Heart right ventricle (tissue), 16 donors: ENCODE data around the gene FLNA. TPM values are rescaled to one million over a fixed set of nuclear protein-coding genes. Genes with fewer than 3 reads are reported as not detected.
A peak's percentile ranks its signal among the peaks of the same experiment; 100 is the strongest.

Source experiments
- ATAC-seq, 8 donors: fragments of 200-7000 bp; cut with Tn5 transposase; one replicate each; pipeline ENCODE4 v1.9.1; 2020; ENCODE audit warnings: mild to moderate bottlenecking in 8 of 8, moderate library complexity in 8 of 8, moderate number of reproducible peaks in 1 of 8
- DNase-seq, 2 donors: peaks; one replicate each; pipeline ENCODE4 v3.0.0-alpha.2; 2020
- H3K27ac ChIP-seq, 10 donors: fragments of 200-600 bp; sonication (generic) in 2 of 10; one replicate each; pipeline versions ENCODE4 v1.5.0 to v1.8.0; 2020 to 2022; ENCODE audit warnings: mild to moderate bottlenecking in 3 of 10
- H3K27me3 ChIP-seq, 7 donors: fragments of 200-600 bp; one replicate each; pipeline ENCODE4 v1.8.0; 2021 to 2022; ENCODE audit warnings: mild to moderate bottlenecking in 2 of 7
- H3K36me3 ChIP-seq, 9 donors: fragments of 200-600 bp; sonication (generic) in 1 of 9; one replicate each; pipeline versions ENCODE4 v1.5.0 to v1.8.0; 2020 to 2022; ENCODE audit warnings: mild to moderate bottlenecking in 2 of 9
- H3K4me1 ChIP-seq, 9 donors: fragments of 200-600 bp; sonication (generic) in 1 of 9; one replicate each; pipeline versions ENCODE4 v1.5.0 to v1.8.0; 2020 to 2022; ENCODE audit warnings: mild to moderate bottlenecking in 4 of 9
- H3K4me3 ChIP-seq, 10 donors: fragments of 200-600 bp; sonication (generic) in 2 of 10; one replicate each; pipeline versions ENCODE4 v1.5.0 to v1.8.0; 2020 to 2022; ENCODE audit warnings: mild to moderate bottlenecking in 7 of 10, moderate library complexity in 2 of 10
- H3K9me3 ChIP-seq, 11 donors: fragments of 200-600 bp in 10 of 11; sonication (generic) in 2 of 11; one replicate each; pipeline versions ENCODE4 v1.5.0 to v1.8.0; 2013 to 2022; ENCODE audit warnings: mild to moderate bottlenecking in 2 of 11, control low read depth in 1 of 11, moderate library complexity in 1 of 11
- CTCF ChIP-seq, 9 donors: fragments of 200-600 bp; sonication (generic) in 2 of 9; IDR thresholded peaks; one replicate each; pipeline versions ENCODE4 v1.5.0 to v1.8.0; 2021 to 2022; ENCODE audit warnings: antibody characterized with exemption in 9 of 9, mild to moderate bottlenecking in 5 of 9, moderate library complexity in 1 of 9
- WGBS, 2 donors: extraction: QIAGEN DNeasy Blood & Tissue Kit; methylation state at CpG; one replicate each; pipeline ENCODE4 v1.1.7; 2013; ENCODE audit warnings: inconsistent platforms in 1 of 2; 5-methylcytosine and 5-hydroxymethylcytosine counted together
- intact Hi-C, 10 donors: fragments of 100-400 bp; cut with DNase I; formaldehyde crosslinking; loops; one replicate each; pipeline versions ENCODE4 v1.11.1 to v1.14.2; 2022
- polyA plus RNA-seq, 2 donors: library from polyadenylated mRNA; stranded (reverse); fragments of 200-250 nt; gene quantifications; one replicate each; pipeline ENCODE4 v1.2.3, GENCODE V29; 2013
- total RNA-seq, 10 donors: library from RNA; stranded (reverse); fragmentation: NEBNext Ultra II Directional in 3 of 10; extraction: Animal tissue kit (Norgen Biotek cat#: 25700) in 3 of 10; gene quantifications; one replicate each; pipeline versions ENCODE4 v1.2.1 to v1.2.4, GENCODE V29; 2021 to 2023
- donor health status: Arrhythmogenic right ventricular cardiomyopathy.
- donor health status: ischemic (EF 13 %, LVEDD 7.1; RV severe dilation, severe dysfunction).
- donor health status: healthy with polysubstance abuse.
- donor health status: DM: no; HTN: yes; CAD: no.
- donor health status: DM: no; HTN: no; CAD: no.
- donor health status: ischemic (EF 25% LVEDD 6.9; RV normal size, moderate dysfunction).
- donor health status: ischemic (EF 25% LVEDD 5.7; RV mildly dilated, moderate dysfunction).
- donor health status: healthy.
- donor health status: DM: yes; HTN: yes; CAD: no.
- donor health status: Ischemic cardiomyopathy.
- donor health status: ischemic (EF 35%, LVEDD 5.7; RV mildly dilated, moderate dysfunction).
- donor health status: nonischemic (EF 11% LVEDD 7.7; RV severe dilation, severe dysfunction).
- donor health status: DM: yes; HTN: yes; CAD: no.
- donor health status: PGD.
- donor health status: ischemic (EF 29% LVEDD 5.4; RV normal size, mild dysfunction).
- donor health status: nonischemic (EF 23%, LVEDD 6.1; RV moderate dilation, normal function).

The FLNA gene
- total and polyA plus RNA-seq, 12 donors, result 139 to 442 (median 199) TPM

- Histone ChIP-seq H3K27me3 (no peaks in the 10 kb centered on the region), H3K9me3 (no peaks in the 10 kb centered on the region), H3K4me3 (no peak overlapping the region), H3K27ac (no peak overlapping the region), H3K4me1 (peaks cover 0 to 23% (median 11%) of the 10 kb centered on the region in 9 donors), H3K36me3 (peaks cover 0 to 20% (median 0%) of the 10 kb centered on the region in 9 donors)
- ATAC-seq (peak in 2 of 8 donors; percentile 28 to 29), DNase-seq (peak in 1 of 2 donors; percentile 20)
- intact Hi-C loops, result no loop called here
- WGBS, 2 donors, result 41 to 55% methylated on average over 8 of the region's 8 CpGs
- TF ChIP-seq CTCF (IDR thresholded peaks at IDR 0.05), result peak in 8 of 9 donors; percentile 15 to 64 (median 51)
These were observed 10.0 kb upstream of the FLNA start for GRCh38 chrX:154384284-154384892.

- DNase-seq, result no peak
- no peak for TF ChIP-seq CTCF (IDR thresholded peaks at IDR 0.05)
- peaks cover 0 to 23% (median 11%) of the 10 kb centered on the region in 9 donors for H3K4me1 ChIP-seq
- no peak for ATAC-seq
- H3K9me3 ChIP-seq, result peaks cover 0 to 4% (median 0%) of the 10 kb centered on the region in 11 donors
- intact Hi-C loops, result no loop called here
- H3K27me3 ChIP-seq, result no peaks in the 10 kb centered on the region
- 50 to 57% methylated on average over 9 to 14 of the region's 14 CpGs for WGBS, 2 donors
- H3K36me3 ChIP-seq, result peaks cover 0 to 20% (median 0%) of the 10 kb centered on the region in 9 donors
- no peak overlapping the region for H3K27ac ChIP-seq
- no peak overlapping the region for H3K4me3 ChIP-seq
These were observed 9.2 kb upstream of the FLNA start for GRCh38 chrX:154383359-154384283.

GRCh38 chrX:154382483-154383069 lies 8.1 kb upstream of the FLNA start:
- no peak overlapping the region for H3K27ac ChIP-seq
- H3K36me3 ChIP-seq, result peaks cover 0 to 20% (median 0%) of the 10 kb centered on the region in 9 donors
- H3K27me3 ChIP-seq, result no peaks in the 10 kb centered on the region
- TF ChIP-seq CTCF (IDR thresholded peaks at IDR 0.05), result no peak
- intact Hi-C loops, result no loop called here
- DNase-seq (no peak), ATAC-seq (no peak)
- H3K9me3 ChIP-seq, result peaks cover 0 to 6% (median 0%) of the 10 kb centered on the region in 11 donors
- H3K4me3 ChIP-seq, result no peak overlapping the region
- 65 to 72% methylated on average over 11 of the region's 11 CpGs for WGBS, 2 donors
- H3K4me1 ChIP-seq, result peaks cover 0 to 30% (median 15%) of the 10 kb centered on the region in 9 donors

- TF ChIP-seq CTCF (IDR thresholded peaks at IDR 0.05), result no peak
- no peak overlapping the region for H3K27ac ChIP-seq
- H3K4me3 ChIP-seq, result no peak overlapping the region
- no peaks in the 10 kb centered on the region for H3K27me3 ChIP-seq
- H3K36me3 ChIP-seq, result peaks cover 0 to 20% (median 0%) of the 10 kb centered on the region in 9 donors
- H3K9me3 ChIP-seq, result peaks cover 0 to 6% (median 0%) of the 10 kb centered on the region in 11 donors
- ATAC-seq (no peak), DNase-seq (no peak)
- peaks cover 0 to 30% (median 15%) of the 10 kb centered on the region in 9 donors for H3K4me1 ChIP-seq
- intact Hi-C loops, result no loop called here
- 80 to 87% methylated on average over 6 of the region's 6 CpGs for WGBS, 2 donors
These were observed 6.8 kb upstream of the FLNA start for GRCh38 chrX:154381271-154381670.
